Smooth muscle cell (in vitro differentiated cells): ENCODE measurements around the gene CRIM1. TPM values are rescaled to one million over a fixed set of nuclear protein-coding genes. Genes with fewer than 3 reads are reported as not detected.

Source experiments
- DNase-seq: peaks from one replicate; lab custom pipeline; 2025; ENCODE audit not compliant: unreplicated experiment; lab: John Stamatoyannopoulos, UW
- H2AFZ ChIP-seq: fragments of 200-600 bp; sonication (generic); 2 replicates; pipeline ENCODE4 v1.6.0; 2016; ENCODE audit warnings: antibody characterized with exemption, low read depth, mild to moderate bottlenecking
- H3F3A ChIP-seq: fragments of 200-600 bp; sonication (generic); 2 replicates; pipeline ENCODE4 v1.6.0; 2017; ENCODE audit warnings: antibody characterized with exemption, low read depth
- H3K27ac ChIP-seq: fragments of 200-600 bp; sonication (generic); 2 replicates; pipeline ENCODE4 v1.5.1; 2016; ENCODE audit warnings: low read depth, mild to moderate bottlenecking
- H3K27me3 ChIP-seq: fragments of 200-600 bp; sonication (generic); 2 replicates; pipeline ENCODE4 v1.6.1; 2016; ENCODE audit warnings: low read depth, mild to moderate bottlenecking
- H3K36me3 ChIP-seq: fragments of 200-600 bp; sonication (generic); 2 replicates; pipeline ENCODE4 v1.5.1; 2016; ENCODE audit warnings: low read depth
- H3K4me1 ChIP-seq: fragments of 200-600 bp; sonication (generic); 2 replicates; pipeline ENCODE4 v1.5.1; 2016; ENCODE audit warnings: low read depth
- H3K4me2 ChIP-seq: fragments of 200-600 bp; sonication (generic); 2 replicates; pipeline ENCODE4 v1.6.0; 2016; ENCODE audit warnings: mild to moderate bottlenecking
- H3K4me3 ChIP-seq: fragments of 200-600 bp; sonication (generic); 2 replicates; pipeline ENCODE4 v1.5.1; 2016; ENCODE audit warnings: mild to moderate bottlenecking
- H3K79me2 ChIP-seq: fragments of 200-600 bp; sonication (generic); 2 replicates; pipeline ENCODE4 v1.6.0; 2016; ENCODE audit warnings: low read depth, mild to moderate bottlenecking
- H3K9ac ChIP-seq: fragments of 200-600 bp; sonication (generic); 2 replicates; pipeline ENCODE4 v1.6.0; 2016; ENCODE audit warnings: low read depth
- H3K9me3 ChIP-seq: fragments of 200-600 bp; sonication (generic); replicated peaks from 2 replicates; pipeline ENCODE4 v1.5.1; 2016; ENCODE audit warnings: low read depth
- H4K20me1 ChIP-seq: fragments of 200-600 bp; sonication (generic); 2 replicates; pipeline ENCODE4 v1.6.0; 2016; ENCODE audit warnings: low read depth
- WGBS: methylation state at CpG from one replicate; pipeline ENCODE4 v1.1.7; 2016; ENCODE audit warnings: low lambda C conversion rate; 5-methylcytosine and 5-hydroxymethylcytosine counted together
- polyA plus RNA-seq: library from polyadenylated mRNA; unstranded; fragments of >200 nt; fragmentation: Nextera tagmentation; extraction: Ambion mirVana; gene quantifications from 2 replicates; pipeline ENCODE4 v1.2.1, GENCODE V29; 2016
- total RNA-seq: library from RNA; depleted of rRNA; stranded (reverse); fragments of >200 nt; gene quantifications from 2 replicates; pipeline ENCODE4 v1.2.3, GENCODE V29; 2014
- TF ChIP-seq, protein P1 (sequence below): fragments of 200-600 bp; sonication (generic); IDR thresholded peaks from 2 replicates; pipeline ENCODE4 v1.5.1; 2017; ENCODE audit warnings: borderline replicate concordance, mild to moderate bottlenecking, antibody characterized with exemption; ENCODE audit not compliant: insufficient read depth, poor library complexity, severe bottlenecking

The CRIM1 gene
- total and polyA plus RNA-seq, 2 experiments from 2014 or later, result 10.1 to 28.0 TPM

GRCh38 chr2:36462311-36462935 lies 106.8 kb downstream of the CRIM1 start:
- TF ChIP-seq, protein P1, sequence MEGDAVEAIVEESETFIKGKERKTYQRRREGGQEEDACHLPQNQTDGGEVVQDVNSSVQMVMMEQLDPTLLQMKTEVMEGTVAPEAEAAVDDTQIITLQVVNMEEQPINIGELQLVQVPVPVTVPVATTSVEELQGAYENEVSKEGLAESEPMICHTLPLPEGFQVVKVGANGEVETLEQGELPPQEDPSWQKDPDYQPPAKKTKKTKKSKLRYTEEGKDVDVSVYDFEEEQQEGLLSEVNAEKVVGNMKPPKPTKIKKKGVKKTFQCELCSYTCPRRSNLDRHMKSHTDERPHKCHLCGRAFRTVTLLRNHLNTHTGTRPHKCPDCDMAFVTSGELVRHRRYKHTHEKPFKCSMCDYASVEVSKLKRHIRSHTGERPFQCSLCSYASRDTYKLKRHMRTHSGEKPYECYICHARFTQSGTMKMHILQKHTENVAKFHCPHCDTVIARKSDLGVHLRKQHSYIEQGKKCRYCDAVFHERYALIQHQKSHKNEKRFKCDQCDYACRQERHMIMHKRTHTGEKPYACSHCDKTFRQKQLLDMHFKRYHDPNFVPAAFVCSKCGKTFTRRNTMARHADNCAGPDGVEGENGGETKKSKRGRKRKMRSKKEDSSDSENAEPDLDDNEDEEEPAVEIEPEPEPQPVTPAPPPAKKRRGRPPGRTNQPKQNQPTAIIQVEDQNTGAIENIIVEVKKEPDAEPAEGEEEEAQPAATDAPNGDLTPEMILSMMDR, result no peak
- no peak overlapping the region for H3K4me3 ChIP-seq
- H3K27ac ChIP-seq, result peak overlapping the region; percentile 60
- peaks cover 15% of the 10 kb centered on the region for H3K4me1 ChIP-seq
- no peaks in the 10 kb centered on the region for H3K79me2 ChIP-seq
- H4K20me1 ChIP-seq, result no peaks in the 10 kb centered on the region
- H2AFZ ChIP-seq, result no peak overlapping the region
- H3K36me3 ChIP-seq, result no peaks in the 10 kb centered on the region
- no peak for DNase-seq
- no peaks in the 10 kb centered on the region for H3K27me3 ChIP-seq
- no peaks in the 10 kb centered on the region for H3F3A ChIP-seq
- H3K9me3 ChIP-seq, result no peaks in the 10 kb centered on the region
- no peak overlapping the region for H3K4me2 ChIP-seq
- 90% methylated on average over 6 of the region's 6 CpGs for WGBS
- no peak overlapping the region for H3K9ac ChIP-seq

GRCh38 chr2:36463365-36463764 lies 107.8 kb downstream of the CRIM1 start:
- WGBS, result 94% methylated on average over 7 of the region's 7 CpGs
- TF ChIP-seq, protein P1, result no peak
- H3F3A ChIP-seq, result no peaks in the 10 kb centered on the region
- H3K27me3 ChIP-seq, result no peaks in the 10 kb centered on the region
- H3K9me3 ChIP-seq, result no peaks in the 10 kb centered on the region
- no peak overlapping the region for H2AFZ ChIP-seq
- H3K27ac ChIP-seq, result no peak overlapping the region
- no peaks in the 10 kb centered on the region for H3K36me3 ChIP-seq
- H3K4me2 ChIP-seq, result no peak overlapping the region
- H4K20me1 ChIP-seq, result no peaks in the 10 kb centered on the region
- H3K4me1 ChIP-seq, result peaks cover 15% of the 10 kb centered on the region
- no peaks in the 10 kb centered on the region for H3K79me2 ChIP-seq
- no peak for DNase-seq
- H3K4me3 ChIP-seq, result no peak overlapping the region
- no peak overlapping the region for H3K9ac ChIP-seq

- 94% methylated on average over 11 of the region's 11 CpGs for WGBS
- Histone ChIP-seq H3K4me1 (peaks cover 15% of the 10 kb centered on the region), H3K27me3 (no peaks in the 10 kb centered on the region), H3K79me2 (no peaks in the 10 kb centered on the region), H2AFZ (no peak overlapping the region), H3K36me3 (no peaks in the 10 kb centered on the region), H3K4me2 (no peak overlapping the region), H4K20me1 (no peaks in the 10 kb centered on the region), H3K27ac (no peak overlapping the region), H3K4me3 (no peak overlapping the region), H3K9me3 (no peaks in the 10 kb centered on the region), H3K9ac (no peak overlapping the region), H3F3A (no peaks in the 10 kb centered on the region)
- TF ChIP-seq, protein P1, result no peak
- DNase-seq, result no peak
These were observed 108.6 kb downstream of the CRIM1 start for GRCh38 chr2:36464006-36464721.
